ENCODE data around the gene AUTS2. TPM values are rescaled to one million over a fixed set of nuclear protein-coding genes. Genes with fewer than 3 reads are reported as not detected.

The AUTS2 gene
- total RNA-seq, 1 experiment from 2014 or later: 2.5 TPM

DNA sequence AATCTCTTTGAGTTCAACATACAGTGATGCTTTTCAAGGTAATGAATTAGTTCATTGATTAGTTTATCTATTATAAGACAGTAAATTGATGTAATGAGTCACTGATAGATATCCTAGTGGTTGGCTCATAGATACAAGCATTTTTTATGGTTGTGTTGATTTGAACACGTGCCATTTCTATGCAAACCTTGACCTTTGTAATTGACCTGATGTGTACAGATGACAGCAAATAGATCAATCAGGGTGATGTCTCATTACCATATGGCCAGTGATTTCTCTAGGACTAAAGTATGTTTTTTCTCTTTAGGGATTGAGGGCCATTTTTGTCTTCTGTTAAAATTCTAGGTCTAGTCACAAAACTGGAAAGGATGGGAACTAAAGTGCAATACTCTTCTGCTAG lies 773.4 kb downstream of the AUTS2 start:
- POLR2A ChIA-PET: no interaction called here

GRCh38 chr7:70372768-70373515 lies 774.7 kb downstream of the AUTS2 start:
- Histone ChIP-seq H3K9me3 (ENCODE audit: control insufficient read depth, insufficient read depth, low read depth, low read length) (no peaks in the 10 kb centered on the region), H3K27ac (ENCODE audit: low read length) (no peak overlapping the region), H3K36me3 (ENCODE audit: control insufficient read depth, insufficient read depth, low read length) (no peaks in the 10 kb centered on the region), H3K4me3 (ENCODE audit: low read depth in 2 of 2, low read length in 2 of 2) (no peak overlapping the region), H3K4me1 (ENCODE audit: control insufficient read depth, insufficient read depth, low read length) (no peaks in the 10 kb centered on the region), H3K27me3 (ENCODE audit: control insufficient read depth, insufficient read depth, low read length) (no peaks in the 10 kb centered on the region)
- POLR2A ChIA-PET: no interaction called here
- no peak for ATAC-seq
- no TSS peak for BruUV-seq (replicated peaks)
- CTCF ChIA-PET: no interaction called here
- TF ChIP-seq, protein P1, sequence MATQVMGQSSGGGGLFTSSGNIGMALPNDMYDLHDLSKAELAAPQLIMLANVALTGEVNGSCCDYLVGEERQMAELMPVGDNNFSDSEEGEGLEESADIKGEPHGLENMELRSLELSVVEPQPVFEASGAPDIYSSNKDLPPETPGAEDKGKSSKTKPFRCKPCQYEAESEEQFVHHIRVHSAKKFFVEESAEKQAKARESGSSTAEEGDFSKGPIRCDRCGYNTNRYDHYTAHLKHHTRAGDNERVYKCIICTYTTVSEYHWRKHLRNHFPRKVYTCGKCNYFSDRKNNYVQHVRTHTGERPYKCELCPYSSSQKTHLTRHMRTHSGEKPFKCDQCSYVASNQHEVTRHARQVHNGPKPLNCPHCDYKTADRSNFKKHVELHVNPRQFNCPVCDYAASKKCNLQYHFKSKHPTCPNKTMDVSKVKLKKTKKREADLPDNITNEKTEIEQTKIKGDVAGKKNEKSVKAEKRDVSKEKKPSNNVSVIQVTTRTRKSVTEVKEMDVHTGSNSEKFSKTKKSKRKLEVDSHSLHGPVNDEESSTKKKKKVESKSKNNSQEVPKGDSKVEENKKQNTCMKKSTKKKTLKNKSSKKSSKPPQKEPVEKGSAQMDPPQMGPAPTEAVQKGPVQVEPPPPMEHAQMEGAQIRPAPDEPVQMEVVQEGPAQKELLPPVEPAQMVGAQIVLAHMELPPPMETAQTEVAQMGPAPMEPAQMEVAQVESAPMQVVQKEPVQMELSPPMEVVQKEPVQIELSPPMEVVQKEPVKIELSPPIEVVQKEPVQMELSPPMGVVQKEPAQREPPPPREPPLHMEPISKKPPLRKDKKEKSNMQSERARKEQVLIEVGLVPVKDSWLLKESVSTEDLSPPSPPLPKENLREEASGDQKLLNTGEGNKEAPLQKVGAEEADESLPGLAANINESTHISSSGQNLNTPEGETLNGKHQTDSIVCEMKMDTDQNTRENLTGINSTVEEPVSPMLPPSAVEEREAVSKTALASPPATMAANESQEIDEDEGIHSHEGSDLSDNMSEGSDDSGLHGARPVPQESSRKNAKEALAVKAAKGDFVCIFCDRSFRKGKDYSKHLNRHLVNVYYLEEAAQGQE (IDR thresholded peaks at IDR 0.05; ENCODE audit: insufficient read depth in 1 of 2, low read depth in 2 of 2, low read length in 1 of 2): no peak
- no peak for TF ChIP-seq TCF7L2 (IDR thresholded peaks at IDR 0.05; ENCODE audit: low read depth, low read length)
- no peak for TF ChIP-seq CTCF (IDR thresholded peaks at IDR 0.05)
- TF ChIP-seq POLR2AphosphoS5 (IDR thresholded peaks at IDR 0.05; ENCODE audit: low read depth, low read length): no peak
- no peak for TF ChIP-seq SIN3A (IDR thresholded peaks at IDR 0.05; ENCODE audit: borderline replicate concordance, insufficient read depth, low read depth, low read length)
- in situ Hi-C loops (cut with HindIII; ENCODE audit: low pct_unique_long_range_greater_than_20kb, low sequenced_read_pairs) (no loop called here), intact Hi-C loops (cut with micrococcal nuclease; ENCODE audit: unreplicated experiment) (no loop called here)
- DNase-seq (ENCODE audit: low read depth, low spot score): no peak

More for the DNA sequence above, 773.4 kb downstream of the AUTS2 start:
- ATAC-seq (no peak), DNase-seq (ENCODE audit: low read depth, low spot score) (no peak)
- Histone ChIP-seq H3K4me1 (ENCODE audit: control insufficient read depth, insufficient read depth, low read length) (no peaks in the 10 kb centered on the region), H3K4me3 (ENCODE audit: low read depth in 2 of 2, low read length in 2 of 2) (no peak overlapping the region), H3K9me3 (ENCODE audit: control insufficient read depth, insufficient read depth, low read depth, low read length) (no peaks in the 10 kb centered on the region), H3K36me3 (ENCODE audit: control insufficient read depth, insufficient read depth, low read length) (no peaks in the 10 kb centered on the region), H3K27ac (ENCODE audit: low read length) (no peak overlapping the region), H3K27me3 (ENCODE audit: control insufficient read depth, insufficient read depth, low read length) (no peaks in the 10 kb centered on the region)
- TF ChIP-seq CTCF (IDR thresholded peaks at IDR 0.05) (no peak), POLR2AphosphoS5 (IDR thresholded peaks at IDR 0.05; ENCODE audit: low read depth, low read length) (no peak), SIN3A (IDR thresholded peaks at IDR 0.05; ENCODE audit: borderline replicate concordance, insufficient read depth, low read depth, low read length) (no peak), TCF7L2 (IDR thresholded peaks at IDR 0.05; ENCODE audit: low read depth, low read length) (no peak)
- TF ChIP-seq, protein P1 (IDR thresholded peaks at IDR 0.05; ENCODE audit: insufficient read depth in 1 of 2, low read depth in 2 of 2, low read length in 1 of 2): no peak
- CTCF ChIA-PET: no interaction called here
- in situ Hi-C loops (cut with HindIII; ENCODE audit: low pct_unique_long_range_greater_than_20kb, low sequenced_read_pairs) (no loop called here), intact Hi-C loops (cut with micrococcal nuclease; ENCODE audit: unreplicated experiment) (no loop called here)
- BruUV-seq (replicated peaks): no TSS peak

Measured in Panc1 (cell line).